ENCODE data around the gene NEK5.
"Not testable (repeated sequence)": the region's sequence is repeated elsewhere in the genome, so short reads cannot be mapped to it uniquely, and the experiment has no call there.

Gene NEK5

GRCh38 chr13:52109116-52109670, 19.7 kb downstream of the NEK5 start:
- Histone ChIP-seq H3K27ac (ENCODE audit: low read depth, low read length) (no peak overlapping the region), H3K27me3 (ENCODE audit: control insufficient read depth in 1 of 2, insufficient read depth in 2 of 2, low read length in 2 of 2) (no peaks in the 10 kb centered on the region), H3K9me3 (ENCODE audit: control insufficient read depth in 1 of 2, low read length in 2 of 2) (no peaks in the 10 kb centered on the region), H3K36me3 (ENCODE audit: control insufficient read depth in 1 of 2, insufficient read depth in 2 of 2, low read length in 2 of 2) (no peaks in the 10 kb centered on the region), H3K4me3 (ENCODE audit: low read depth in 1 of 2, low read length in 2 of 2) (no peak overlapping the region), H3K4me1 (ENCODE audit: control insufficient read depth in 1 of 2, insufficient read depth in 2 of 2, low read length in 2 of 2) (peaks cover 5 to 8% of the 10 kb centered on the region in 2 donors), H3K9ac (ENCODE audit: low read depth in 1 of 2, low read length in 2 of 2) (no peak overlapping the region)

GRCh38 chr13:52105841-52106240, 23.0 kb downstream of the NEK5 start:
- Histone ChIP-seq H3K27ac (ENCODE audit: low read depth, low read length) (no peak overlapping the region), H3K36me3 (ENCODE audit: control insufficient read depth in 1 of 2, insufficient read depth in 2 of 2, low read length in 2 of 2) (no peaks in the 10 kb centered on the region), H3K9ac (ENCODE audit: low read depth in 1 of 2, low read length in 2 of 2) (no peak overlapping the region), H3K9me3 (ENCODE audit: control insufficient read depth in 1 of 2, low read length in 2 of 2) (no peaks in the 10 kb centered on the region), H3K27me3 (ENCODE audit: control insufficient read depth in 1 of 2, insufficient read depth in 2 of 2, low read length in 2 of 2) (no peaks in the 10 kb centered on the region), H3K4me1 (ENCODE audit: control insufficient read depth in 1 of 2, insufficient read depth in 2 of 2, low read length in 2 of 2) (peaks cover 5 to 8% of the 10 kb centered on the region in 2 donors), H3K4me3 (ENCODE audit: low read depth in 1 of 2, low read length in 2 of 2) (no peak overlapping the region)

GRCh38 chr13:52104624-52105023, 24.2 kb downstream of the NEK5 start:
- Histone ChIP-seq H3K36me3 (ENCODE audit: control insufficient read depth in 1 of 2, insufficient read depth in 2 of 2, low read length in 2 of 2) (no peaks in the 10 kb centered on the region), H3K4me1 (ENCODE audit: control insufficient read depth in 1 of 2, insufficient read depth in 2 of 2, low read length in 2 of 2) (peaks cover 3 to 5% of the 10 kb centered on the region in 2 donors), H3K4me3 (ENCODE audit: low read depth in 1 of 2, low read length in 2 of 2) (no peak overlapping the region), H3K27ac (ENCODE audit: low read depth, low read length) (no peak overlapping the region), H3K9me3 (ENCODE audit: control insufficient read depth in 1 of 2, low read length in 2 of 2) (no peaks in the 10 kb centered on the region), H3K27me3 (ENCODE audit: control insufficient read depth in 1 of 2, insufficient read depth in 2 of 2, low read length in 2 of 2) (no peaks in the 10 kb centered on the region), H3K9ac (ENCODE audit: low read depth in 1 of 2, low read length in 2 of 2) (no peak overlapping the region)

GRCh38 chr13:52103386-52103785, 25.5 kb downstream of the NEK5 start:
- no peak overlapping the region for H3K4me3 ChIP-seq (ENCODE audit: low read depth in 1 of 2, low read length in 2 of 2)
- no peak overlapping the region for H3K9ac ChIP-seq (ENCODE audit: low read depth in 1 of 2, low read length in 2 of 2)
- H3K4me1 ChIP-seq (ENCODE audit: control insufficient read depth in 1 of 2, insufficient read depth in 2 of 2, low read length in 2 of 2) = no peaks in the 10 kb centered on the region
- no peaks in the 10 kb centered on the region for H3K36me3 ChIP-seq (ENCODE audit: control insufficient read depth in 1 of 2, insufficient read depth in 2 of 2, low read length in 2 of 2)
- no peaks in the 10 kb centered on the region for H3K9me3 ChIP-seq (ENCODE audit: control insufficient read depth in 1 of 2, low read length in 2 of 2)
- no peak overlapping the region for H3K27ac ChIP-seq (ENCODE audit: low read depth, low read length)
- H3K27me3 ChIP-seq (ENCODE audit: control insufficient read depth in 1 of 2, insufficient read depth in 2 of 2, low read length in 2 of 2) = no peaks in the 10 kb centered on the region

- H3K27ac ChIP-seq (ENCODE audit: low read depth, low read length); H3K4me1 ChIP-seq (ENCODE audit: control insufficient read depth in 1 of 2, insufficient read depth in 2 of 2, low read length in 2 of 2); H3K36me3 ChIP-seq (ENCODE audit: control insufficient read depth in 1 of 2, insufficient read depth in 2 of 2, low read length in 2 of 2); H3K27me3 ChIP-seq (ENCODE audit: control insufficient read depth in 1 of 2, insufficient read depth in 2 of 2, low read length in 2 of 2); H3K4me3 ChIP-seq (ENCODE audit: low read depth in 1 of 2, low read length in 2 of 2); H3K9ac ChIP-seq (ENCODE audit: low read depth in 1 of 2, low read length in 2 of 2); H3K9me3 ChIP-seq (ENCODE audit: control insufficient read depth in 1 of 2, low read length in 2 of 2): not testable (repeated sequence)
These were observed 26.4 kb downstream of the NEK5 start for GRCh38 chr13:52102423-52102822.

GRCh38 chr13:52097197-52097596, 31.7 kb downstream of the NEK5 start:
- Histone ChIP-seq H3K27ac (ENCODE audit: low read depth, low read length) (no peak overlapping the region), H3K36me3 (ENCODE audit: control insufficient read depth in 1 of 2, insufficient read depth in 2 of 2, low read length in 2 of 2) (no peaks in the 10 kb centered on the region), H3K4me3 (ENCODE audit: low read depth in 1 of 2, low read length in 2 of 2) (no peak overlapping the region), H3K9ac (ENCODE audit: low read depth in 1 of 2, low read length in 2 of 2) (no peak overlapping the region), H3K9me3 (ENCODE audit: control insufficient read depth in 1 of 2, low read length in 2 of 2) (no peaks in the 10 kb centered on the region), H3K27me3 (ENCODE audit: control insufficient read depth in 1 of 2, insufficient read depth in 2 of 2, low read length in 2 of 2) (no peaks in the 10 kb centered on the region), H3K4me1 (ENCODE audit: control insufficient read depth in 1 of 2, insufficient read depth in 2 of 2, low read length in 2 of 2) (no peaks in the 10 kb centered on the region)

GRCh38 chr13:52096748-52097147, 32.1 kb downstream of the NEK5 start:
- no peaks in the 10 kb centered on the region for H3K27me3 ChIP-seq (ENCODE audit: control insufficient read depth in 1 of 2, insufficient read depth in 2 of 2, low read length in 2 of 2)
- no peak overlapping the region for H3K27ac ChIP-seq (ENCODE audit: low read depth, low read length)
- H3K4me3 ChIP-seq (ENCODE audit: low read depth in 1 of 2, low read length in 2 of 2) = no peak overlapping the region
- no peaks in the 10 kb centered on the region for H3K4me1 ChIP-seq (ENCODE audit: control insufficient read depth in 1 of 2, insufficient read depth in 2 of 2, low read length in 2 of 2)
- no peaks in the 10 kb centered on the region for H3K36me3 ChIP-seq (ENCODE audit: control insufficient read depth in 1 of 2, insufficient read depth in 2 of 2, low read length in 2 of 2)
- no peaks in the 10 kb centered on the region for H3K9me3 ChIP-seq (ENCODE audit: control insufficient read depth in 1 of 2, low read length in 2 of 2)
- H3K9ac ChIP-seq (ENCODE audit: low read depth in 1 of 2, low read length in 2 of 2) = no peak overlapping the region

GRCh38 chr13:52096062-52096461, 32.8 kb downstream of the NEK5 start:
- H3K27ac ChIP-seq (ENCODE audit: low read depth, low read length) = no peak overlapping the region
- no peaks in the 10 kb centered on the region for H3K36me3 ChIP-seq (ENCODE audit: control insufficient read depth in 1 of 2, insufficient read depth in 2 of 2, low read length in 2 of 2)
- no peaks in the 10 kb centered on the region for H3K9me3 ChIP-seq (ENCODE audit: control insufficient read depth in 1 of 2, low read length in 2 of 2)
- no peak overlapping the region for H3K9ac ChIP-seq (ENCODE audit: low read depth in 1 of 2, low read length in 2 of 2)
- H3K4me1 ChIP-seq (ENCODE audit: control insufficient read depth in 1 of 2, insufficient read depth in 2 of 2, low read length in 2 of 2) = no peaks in the 10 kb centered on the region
- H3K27me3 ChIP-seq (ENCODE audit: control insufficient read depth in 1 of 2, insufficient read depth in 2 of 2, low read length in 2 of 2) = no peaks in the 10 kb centered on the region
- no peak overlapping the region for H3K4me3 ChIP-seq (ENCODE audit: low read depth in 1 of 2, low read length in 2 of 2)

GRCh38 chr13:52092087-52092486, 36.8 kb downstream of the NEK5 start:
- no peak overlapping the region for H3K9ac ChIP-seq (ENCODE audit: low read depth in 1 of 2, low read length in 2 of 2)
- no peak overlapping the region for H3K27ac ChIP-seq (ENCODE audit: low read depth, low read length)
- no peaks in the 10 kb centered on the region for H3K27me3 ChIP-seq (ENCODE audit: control insufficient read depth in 1 of 2, insufficient read depth in 2 of 2, low read length in 2 of 2)
- no peaks in the 10 kb centered on the region for H3K4me1 ChIP-seq (ENCODE audit: control insufficient read depth in 1 of 2, insufficient read depth in 2 of 2, low read length in 2 of 2)
- no peak overlapping the region for H3K4me3 ChIP-seq (ENCODE audit: low read depth in 1 of 2, low read length in 2 of 2)
- no peaks in the 10 kb centered on the region for H3K36me3 ChIP-seq (ENCODE audit: control insufficient read depth in 1 of 2, insufficient read depth in 2 of 2, low read length in 2 of 2)
- no peaks in the 10 kb centered on the region for H3K9me3 ChIP-seq (ENCODE audit: control insufficient read depth in 1 of 2, low read length in 2 of 2)

GRCh38 chr13:52091473-52091872, 37.4 kb downstream of the NEK5 start:
- no peak overlapping the region for H3K27ac ChIP-seq (ENCODE audit: low read depth, low read length)
- no peak overlapping the region for H3K4me3 ChIP-seq (ENCODE audit: low read depth in 1 of 2, low read length in 2 of 2)
- H3K27me3 ChIP-seq (ENCODE audit: control insufficient read depth in 1 of 2, insufficient read depth in 2 of 2, low read length in 2 of 2) = no peaks in the 10 kb centered on the region
- no peaks in the 10 kb centered on the region for H3K4me1 ChIP-seq (ENCODE audit: control insufficient read depth in 1 of 2, insufficient read depth in 2 of 2, low read length in 2 of 2)
- H3K9ac ChIP-seq (ENCODE audit: low read depth in 1 of 2, low read length in 2 of 2) = no peak overlapping the region
- H3K36me3 ChIP-seq (ENCODE audit: control insufficient read depth in 1 of 2, insufficient read depth in 2 of 2, low read length in 2 of 2) = no peaks in the 10 kb centered on the region
- H3K9me3 ChIP-seq (ENCODE audit: control insufficient read depth in 1 of 2, low read length in 2 of 2) = no peaks in the 10 kb centered on the region

- H3K36me3 ChIP-seq (ENCODE audit: control insufficient read depth in 1 of 2, insufficient read depth in 2 of 2, low read length in 2 of 2) = no peaks in the 10 kb centered on the region
- no peaks in the 10 kb centered on the region for H3K4me1 ChIP-seq (ENCODE audit: control insufficient read depth in 1 of 2, insufficient read depth in 2 of 2, low read length in 2 of 2)
- no peaks in the 10 kb centered on the region for H3K27me3 ChIP-seq (ENCODE audit: control insufficient read depth in 1 of 2, insufficient read depth in 2 of 2, low read length in 2 of 2)
- H3K9me3 ChIP-seq (ENCODE audit: control insufficient read depth in 1 of 2, low read length in 2 of 2) = no peaks in the 10 kb centered on the region
- H3K27ac ChIP-seq (ENCODE audit: low read depth, low read length) = no peak overlapping the region
- H3K4me3 ChIP-seq (ENCODE audit: low read depth in 1 of 2, low read length in 2 of 2) = no peak overlapping the region
- no peak overlapping the region for H3K9ac ChIP-seq (ENCODE audit: low read depth in 1 of 2, low read length in 2 of 2)
These were observed 43.5 kb downstream of the NEK5 start for GRCh38 chr13:52085421-52085820.
